GM21717 (cell line): Measurements from ENCODE around the gene PRDM4.
"Not testable (repeated sequence)": the region's sequence is repeated elsewhere in the genome, so short reads cannot be mapped to it uniquely, and the experiment has no call there.

Experiments used
- ATAC-seq: cut with Tn5 transposase; IDR thresholded peaks from one replicate; pipeline ENCODE4 v1.9.1; 2021; ENCODE audit warnings: mild to moderate bottlenecking, moderate library complexity; ENCODE audit not compliant: unreplicated experiment

PRDM4 gene

DNA sequence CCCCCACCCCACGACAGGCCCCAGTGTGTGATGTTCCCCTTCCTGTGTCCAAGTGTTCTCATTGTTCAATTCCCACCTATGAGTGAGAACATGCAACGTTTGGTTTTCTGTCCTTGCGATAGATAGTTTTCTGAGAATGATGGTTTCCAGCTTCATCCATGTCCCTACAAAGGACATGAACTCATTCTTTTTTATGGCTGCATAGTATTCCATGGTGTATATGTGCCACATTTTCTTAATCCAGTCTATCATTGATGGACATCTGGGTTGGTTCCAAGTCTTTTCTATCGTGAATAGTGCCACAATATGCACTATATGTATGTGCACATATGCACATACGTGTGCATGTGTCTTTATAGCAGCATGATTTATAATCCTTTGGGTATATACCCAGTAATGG is 55.4 kb downstream of the PRDM4 start:
- not testable (repeated sequence) for ATAC-seq

DNA sequence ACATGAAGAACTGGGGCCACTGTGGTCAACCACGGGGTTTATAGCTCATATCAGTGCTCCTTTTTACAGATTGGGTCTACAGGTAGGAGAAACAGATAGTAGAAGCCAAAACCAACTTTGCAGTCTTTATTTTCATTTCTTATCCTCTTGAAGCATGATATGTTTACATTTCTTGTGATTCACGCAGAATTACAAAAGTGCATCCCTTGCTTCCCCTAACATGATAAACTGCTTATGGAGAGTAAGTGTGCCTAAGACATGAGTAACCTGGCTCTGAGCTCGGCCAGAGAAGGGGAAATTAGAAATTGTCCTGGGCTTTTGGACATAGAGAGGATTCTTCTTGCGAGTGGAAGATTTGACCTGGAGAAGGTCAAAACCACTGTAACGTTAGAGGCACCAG is 56.9 kb downstream of the PRDM4 start:
- no peak for ATAC-seq

DNA sequence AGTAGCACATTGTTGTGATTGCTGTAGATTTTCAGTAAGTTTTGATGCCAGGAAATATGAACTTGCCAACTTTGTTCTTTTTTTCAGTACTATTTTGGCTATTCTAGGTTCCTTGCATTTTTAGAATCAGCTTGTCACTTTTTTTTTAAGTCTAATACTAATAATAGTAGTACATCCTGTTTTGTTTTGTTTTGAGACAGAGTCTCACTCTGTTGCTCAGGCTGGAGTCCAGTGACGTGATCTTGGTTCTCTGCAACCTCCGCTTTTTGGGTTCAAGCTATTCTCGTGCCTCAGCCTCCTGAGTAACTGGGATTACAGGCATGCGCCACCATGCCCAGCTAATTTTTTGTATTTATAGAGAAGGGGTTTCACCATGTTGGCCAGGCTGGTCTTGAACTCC is 58.8 kb downstream of the PRDM4 start:
- ATAC-seq: no peak

DNA sequence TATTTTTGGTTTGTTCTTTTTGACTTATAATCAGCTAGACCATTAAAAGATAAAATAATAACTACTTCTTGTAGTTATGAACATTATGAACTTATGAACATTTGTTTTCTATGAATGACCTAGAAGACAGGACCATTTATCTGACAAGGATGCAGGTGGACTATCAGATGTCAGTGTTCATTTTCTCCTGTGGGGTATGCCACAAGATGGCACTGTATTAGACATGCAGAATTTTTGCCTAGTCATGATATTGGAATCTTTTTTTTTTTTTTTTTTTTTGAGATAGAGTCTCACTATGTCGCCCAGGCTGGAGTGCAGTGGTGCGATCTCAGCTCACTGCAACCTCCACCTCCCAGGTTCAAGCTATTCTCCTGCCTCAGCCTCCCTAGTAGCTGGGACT is 65.2 kb downstream of the PRDM4 start:
- not testable (repeated sequence) for ATAC-seq

DNA sequence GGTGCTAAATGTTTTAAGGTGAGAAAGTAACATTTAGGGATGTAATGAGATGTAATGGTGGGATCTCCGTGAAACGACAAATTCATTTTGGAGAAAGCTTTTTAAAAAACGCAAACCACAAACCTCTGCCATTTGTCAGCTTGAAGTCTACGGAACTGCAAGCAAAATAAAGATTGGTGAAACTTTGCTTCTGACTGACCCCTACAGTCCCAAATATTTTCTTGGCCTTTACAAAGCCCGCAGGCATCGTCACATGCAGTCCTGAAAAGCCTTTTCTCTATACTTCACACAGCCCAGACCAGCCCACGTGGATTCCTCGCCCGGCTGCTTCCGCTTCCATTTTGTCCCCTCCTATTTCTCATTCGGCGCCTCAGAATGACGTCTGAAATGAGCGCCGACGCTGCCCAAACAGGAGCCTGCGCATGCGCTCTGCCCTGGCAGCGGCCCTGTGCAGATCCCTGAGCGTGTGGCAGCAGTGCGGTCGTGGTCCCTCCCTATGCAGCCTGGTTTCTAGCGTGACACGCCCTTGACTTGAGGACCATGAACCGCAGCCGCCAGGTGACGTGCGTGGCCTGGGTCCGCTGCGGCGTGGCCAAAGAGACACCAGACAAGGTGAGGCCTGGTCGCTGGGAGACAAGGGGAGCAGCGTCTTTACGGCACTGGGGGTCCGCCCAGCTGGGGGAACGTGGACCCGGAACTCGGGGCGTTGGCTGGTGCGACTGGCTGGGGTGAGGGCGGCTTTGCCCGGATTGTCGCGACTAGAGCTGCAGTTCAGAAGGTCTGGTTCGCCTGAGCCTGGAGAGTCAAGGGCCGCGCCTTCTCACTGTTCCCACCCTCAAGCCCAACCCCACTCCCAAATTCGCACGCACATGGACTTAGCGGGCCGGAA is 75.3 kb downstream of the PRDM4 start, which contains the start of gene PWP1:
Gene PWP1, plus strand, starts transcription at position 440 of the 889 bp plus-strand sequence. Its CDS starts 101 bp downstream, at position 541.
- ATAC-seq: peak; percentile 89

DNA sequence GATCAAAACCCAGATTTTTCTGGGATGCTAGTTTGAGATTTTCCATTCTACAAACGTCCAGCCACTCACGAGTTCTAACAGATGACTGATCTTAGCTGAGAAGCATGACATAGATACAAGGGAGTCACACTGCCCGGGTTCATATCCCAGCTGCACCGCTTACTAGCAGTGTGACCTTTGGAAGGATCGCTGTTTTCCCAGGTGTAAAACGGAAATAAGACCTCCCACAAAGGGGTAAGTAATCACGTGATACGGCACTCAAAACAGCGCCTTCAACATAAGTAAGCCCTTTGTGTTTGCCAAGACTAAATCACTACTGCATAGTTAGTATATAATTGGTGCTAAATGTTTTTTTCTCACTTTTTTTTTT is 76.0 kb downstream of the PRDM4 start:
- ATAC-seq: no peak

DNA sequence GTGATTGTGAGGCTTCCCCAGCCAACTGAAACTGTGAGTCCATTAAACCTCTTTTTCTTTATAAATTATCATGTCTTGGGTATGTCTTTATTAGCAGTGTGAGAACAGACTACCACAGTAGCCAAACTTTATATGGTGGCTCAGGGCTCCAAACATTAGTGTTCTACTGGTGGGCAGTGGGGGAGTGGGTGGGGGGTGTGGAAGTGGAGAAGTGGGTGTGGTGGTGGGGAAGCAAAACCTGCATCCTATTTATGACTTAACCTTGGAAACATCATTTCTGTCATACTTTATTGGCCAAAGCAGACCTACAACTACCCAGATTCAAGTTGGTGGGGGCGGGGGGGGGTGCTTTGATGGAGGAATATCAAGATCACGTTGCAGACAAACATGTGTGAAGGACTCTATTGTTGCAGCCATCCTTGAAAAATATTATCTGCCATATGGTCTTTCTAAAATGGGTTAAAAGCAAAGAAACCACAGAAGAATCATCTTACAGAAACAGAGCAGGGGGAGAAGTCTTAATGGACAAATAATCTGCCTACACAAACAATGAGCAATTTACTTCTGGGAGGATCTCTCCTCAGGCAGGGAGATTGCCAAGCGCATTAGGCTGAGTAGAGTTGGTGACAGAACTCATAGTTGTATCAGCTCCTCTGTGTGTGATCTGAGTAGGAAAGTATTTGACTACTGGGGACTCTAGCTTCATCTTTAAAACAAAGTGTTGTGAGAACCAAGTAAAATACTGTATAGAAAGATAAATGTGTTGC is 76.7 kb downstream of the PRDM4 start:
- no peak for ATAC-seq
